SJCRH30 (cell line): ENCODE data around the gene NUDT8. TPM values are rescaled to one million over a fixed set of nuclear protein-coding genes. Genes with fewer than 3 reads are reported as not detected.
A peak's percentile ranks its signal among the peaks of the same experiment; 100 is the strongest.
"Not testable (repeated sequence)": the region's sequence is repeated elsewhere in the genome, so short reads cannot be mapped to it uniquely, and the experiment has no call there.

Experiments used
- DNase-seq, 2 experiments: peaks; one replicate each; pipeline ENCODE4 v3.0.0-alpha.2; 2015 to 2020
- H3K27ac ChIP-seq: fragments of 250-450 bp; sonication (Bioruptor Pico); 2 replicates; pipeline ENCODE4 v1.5.1; 2020; ENCODE audit warnings: mild to moderate bottlenecking, moderate library complexity
- H3K27me3 ChIP-seq: fragments of 250-450 bp; sonication (Bioruptor Pico); 2 replicates; pipeline ENCODE4 v1.5.1; 2020; ENCODE audit warnings: mild to moderate bottlenecking, moderate library complexity
- H3K36me3 ChIP-seq: fragments of 250-450 bp; sonication (Bioruptor Pico); 2 replicates; pipeline ENCODE4 v1.5.1; 2020; ENCODE audit warnings: mild to moderate bottlenecking, moderate library complexity
- H3K4me1 ChIP-seq: fragments of 250-450 bp; sonication (Bioruptor Pico); 2 replicates; pipeline ENCODE4 v1.5.1; 2020; ENCODE audit warnings: mild to moderate bottlenecking, moderate library complexity
- H3K4me3 ChIP-seq: fragments of 250-450 bp; sonication (Bioruptor Pico); 2 replicates; pipeline ENCODE4 v1.5.1; 2020; ENCODE audit warnings: mild to moderate bottlenecking, moderate library complexity
- H3K9me3 ChIP-seq: fragments of 250-450 bp; sonication (Bioruptor Pico); replicated peaks from 2 replicates; pipeline ENCODE4 v1.5.1; 2020; ENCODE audit warnings: mild to moderate bottlenecking, moderate library complexity
- total RNA-seq: library from RNA; depleted of rRNA; stranded (reverse); fragments of >200 nt; shearing (Covaris generic); gene quantifications from 2 replicates; pipeline ENCODE4 v1.2.3, GENCODE V29; 2014

NUDT8 gene
- total RNA-seq, 1 experiment from 2014 or later, result 2.4 TPM

DNA sequence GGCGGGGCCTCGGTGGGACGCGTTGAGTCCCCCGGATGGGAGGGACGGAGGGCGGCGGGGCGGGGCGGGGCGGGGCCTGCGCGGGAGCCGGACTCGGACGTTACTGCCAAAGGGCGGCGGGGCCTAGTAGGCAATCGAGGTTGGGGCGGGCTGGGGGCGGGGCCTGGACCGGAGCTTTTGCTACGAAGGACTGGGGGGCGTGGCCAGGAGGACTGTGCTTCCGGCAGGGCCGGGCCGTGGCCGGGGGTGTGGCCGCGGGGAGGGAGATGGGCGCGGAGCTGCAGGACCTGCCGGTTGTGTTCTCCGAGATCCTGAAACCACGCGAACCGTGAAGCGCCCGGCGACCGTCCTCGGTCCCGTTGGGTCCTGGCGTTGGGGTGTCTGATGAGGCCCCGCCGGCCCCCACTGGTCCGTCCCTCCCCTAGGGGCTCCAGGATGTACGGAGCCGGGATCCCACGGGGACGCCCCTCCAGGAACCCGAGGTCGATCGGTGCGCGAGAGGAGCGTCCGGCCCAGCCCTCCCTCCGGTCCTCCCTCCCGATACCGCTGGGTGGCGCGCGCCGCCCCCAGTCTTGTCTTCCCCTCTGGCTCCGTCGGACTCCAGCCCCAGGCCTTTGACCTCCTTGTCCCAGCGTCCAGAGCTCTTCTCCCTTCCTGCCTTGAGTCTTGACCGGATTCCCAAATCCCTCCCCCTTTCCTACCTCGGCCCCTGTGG is 648 bp upstream of the NUDT8 start:
- DNase-seq, result peak; percentile 98
- peak overlapping the region; percentile 37 for H3K27ac ChIP-seq
- H3K9me3 ChIP-seq, result no peaks in the 10 kb centered on the region
- H3K36me3 ChIP-seq, result no peaks in the 10 kb centered on the region
- peaks cover 5% of the 10 kb centered on the region; the same call in 1 of the 2 replicates for H3K27me3 ChIP-seq
- no peaks in the 10 kb centered on the region for H3K4me1 ChIP-seq
- H3K4me3 ChIP-seq, result peak overlapping the region; percentile 82

- no peaks in the 10 kb centered on the region for H3K27me3 ChIP-seq
- H3K36me3 ChIP-seq, result no peaks in the 10 kb centered on the region
- H3K9me3 ChIP-seq, result no peaks in the 10 kb centered on the region
- no peak overlapping the region for H3K27ac ChIP-seq
- H3K4me1 ChIP-seq, result no peaks in the 10 kb centered on the region
- no peak overlapping the region; the same call in 1 of the 2 replicates for H3K4me3 ChIP-seq
- DNase-seq, result no peak
These were observed 889 bp downstream of the NUDT8 start for GRCh38 chr11:67628710-67629385.

- Histone ChIP-seq H3K36me3 (no peaks in the 10 kb centered on the region), H3K4me1 (no peaks in the 10 kb centered on the region), H3K4me3 (no peak overlapping the region), H3K9me3 (no peaks in the 10 kb centered on the region), H3K27ac (no peak overlapping the region), H3K27me3 (no peaks in the 10 kb centered on the region)
- no peak for DNase-seq
These were observed 1.7 kb downstream of the NUDT8 start for GRCh38 chr11:67627812-67628624.

GRCh38 chr11:67627441-67627811 is 2.3 kb downstream of the NUDT8 start:
- H3K4me1 ChIP-seq, result no peaks in the 10 kb centered on the region
- no peaks in the 10 kb centered on the region for H3K27me3 ChIP-seq
- H3K36me3 ChIP-seq, result no peaks in the 10 kb centered on the region
- no peak for DNase-seq
- no peak overlapping the region for H3K27ac ChIP-seq
- no peaks in the 10 kb centered on the region for H3K9me3 ChIP-seq
- H3K4me3 ChIP-seq, result no peak overlapping the region

DNA sequence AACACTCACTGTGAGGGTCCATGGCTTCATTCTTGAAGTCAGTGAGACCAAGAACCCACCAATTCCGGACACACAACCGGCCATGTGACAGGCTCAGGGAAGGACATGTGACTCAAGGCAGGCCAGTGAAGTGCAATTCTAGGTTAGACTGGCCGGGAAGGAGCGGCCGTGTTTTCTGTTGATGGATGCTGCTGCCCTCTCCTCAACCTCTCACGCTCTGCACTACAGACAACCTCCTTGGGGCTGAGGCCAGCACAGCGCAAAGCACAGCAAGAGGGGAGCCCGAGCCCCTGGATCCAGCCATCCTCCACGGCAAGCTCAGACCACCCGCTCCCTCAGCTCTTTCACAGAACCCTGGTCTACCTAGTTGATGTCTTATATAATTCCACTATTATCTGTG is 2.8 kb downstream of the NUDT8 start:
- H3K4me3 ChIP-seq, result no peak overlapping the region
- no peaks in the 10 kb centered on the region for H3K27me3 ChIP-seq
- no peak overlapping the region for H3K27ac ChIP-seq
- H3K9me3 ChIP-seq, result no peaks in the 10 kb centered on the region
- no peak for DNase-seq
- no peaks in the 10 kb centered on the region for H3K36me3 ChIP-seq
- no peaks in the 10 kb centered on the region for H3K4me1 ChIP-seq

DNA sequence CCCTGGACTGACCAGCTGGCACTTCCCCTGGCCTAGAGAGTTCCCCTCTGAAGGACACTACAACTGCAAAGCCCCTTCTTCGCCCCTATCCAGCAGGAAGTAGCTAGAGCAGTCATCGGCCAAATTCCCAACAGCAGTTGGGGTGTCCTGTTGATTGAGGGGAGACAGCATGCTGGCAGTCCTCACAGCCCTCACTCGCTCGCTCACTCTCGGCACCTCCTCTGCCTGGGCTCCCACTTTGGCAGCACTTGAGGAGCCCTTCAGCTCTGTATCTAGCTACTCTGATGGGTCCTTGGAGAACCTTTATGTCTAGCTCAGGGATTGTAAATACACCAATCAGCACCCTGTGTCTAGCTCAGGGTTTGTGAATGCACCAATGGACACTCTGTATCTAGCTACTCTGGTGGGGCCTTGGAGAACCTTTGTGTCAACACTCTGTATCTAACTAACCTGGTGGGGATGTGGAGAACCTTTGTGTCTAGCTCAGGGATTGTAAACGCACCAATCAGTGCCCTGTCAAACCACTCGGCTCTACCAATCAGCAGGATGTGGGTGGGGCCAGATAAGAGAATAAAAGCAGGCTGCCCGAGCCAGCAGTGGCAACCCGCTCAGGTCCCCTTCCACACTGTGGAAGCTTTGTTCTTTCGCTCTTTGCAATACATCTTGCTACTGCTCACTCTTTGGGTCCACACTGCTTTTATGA is 3.5 kb downstream of the NUDT8 start:
- not testable (repeated sequence) for H3K4me1 ChIP-seq, H3K27me3 ChIP-seq, DNase-seq, H3K27ac ChIP-seq, H3K36me3 ChIP-seq, H3K4me3 ChIP-seq, H3K9me3 ChIP-seq

GRCh38 chr11:67623795-67624194 is 5.9 kb downstream of the NUDT8 start:
- H3K9me3 ChIP-seq, DNase-seq, H3K4me1 ChIP-seq, H3K4me3 ChIP-seq, H3K27me3 ChIP-seq, H3K36me3 ChIP-seq, H3K27ac ChIP-seq: not testable (repeated sequence)

DNA sequence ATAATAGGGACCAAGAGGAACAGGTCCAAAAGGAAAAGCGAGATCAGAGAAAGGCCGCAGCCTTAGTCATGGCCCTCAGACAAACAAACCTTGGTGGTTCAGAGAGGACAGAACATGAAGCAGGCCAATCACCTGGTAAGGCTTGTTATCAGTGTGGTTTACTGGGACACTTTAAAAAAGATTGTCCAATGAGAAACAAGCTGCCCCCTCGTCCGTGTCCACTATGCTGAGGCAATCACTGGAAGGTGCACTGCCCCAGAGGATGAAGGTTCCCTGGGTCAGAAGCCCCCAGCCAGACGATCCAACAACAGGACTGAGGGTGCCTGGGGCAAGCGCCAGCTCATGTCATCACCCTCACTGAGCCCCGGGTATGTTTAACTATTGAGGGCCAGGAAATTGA is 6.8 kb downstream of the NUDT8 start:
- H3K27ac ChIP-seq, H3K4me3 ChIP-seq, H3K4me1 ChIP-seq, DNase-seq, H3K9me3 ChIP-seq, H3K27me3 ChIP-seq, H3K36me3 ChIP-seq: not testable (repeated sequence)

DNA sequence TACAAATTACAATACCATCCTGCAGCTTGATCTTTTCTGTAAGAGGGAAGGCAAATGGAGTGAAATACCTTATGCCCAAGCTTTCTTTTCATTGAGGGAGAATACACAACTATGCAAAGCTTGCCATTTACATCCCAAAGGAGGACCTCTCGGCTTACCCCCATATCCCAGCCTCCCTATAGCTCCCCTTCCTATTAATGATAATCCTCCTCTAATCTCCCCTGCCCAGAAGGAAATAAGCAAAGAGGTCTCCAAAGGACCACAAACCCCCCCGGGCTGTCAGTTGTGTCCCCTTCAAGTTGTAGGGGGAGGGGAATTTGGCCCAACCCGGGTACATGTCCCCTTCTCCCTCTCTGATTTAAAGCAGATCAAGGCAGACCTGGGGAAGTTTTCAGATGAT is 7.8 kb downstream of the NUDT8 start:
- not testable (repeated sequence) for H3K4me1 ChIP-seq, H3K36me3 ChIP-seq, H3K4me3 ChIP-seq, H3K27ac ChIP-seq, H3K9me3 ChIP-seq, H3K27me3 ChIP-seq, DNase-seq

GRCh38 chr11:67620621-67621020 is 9.1 kb downstream of the NUDT8 start:
- DNase-seq, result peak; percentile 53 to 63
- H3K4me3 ChIP-seq, result peak overlapping the region; percentile 52
- H3K27ac ChIP-seq, result not testable (repeated sequence)

DNA sequence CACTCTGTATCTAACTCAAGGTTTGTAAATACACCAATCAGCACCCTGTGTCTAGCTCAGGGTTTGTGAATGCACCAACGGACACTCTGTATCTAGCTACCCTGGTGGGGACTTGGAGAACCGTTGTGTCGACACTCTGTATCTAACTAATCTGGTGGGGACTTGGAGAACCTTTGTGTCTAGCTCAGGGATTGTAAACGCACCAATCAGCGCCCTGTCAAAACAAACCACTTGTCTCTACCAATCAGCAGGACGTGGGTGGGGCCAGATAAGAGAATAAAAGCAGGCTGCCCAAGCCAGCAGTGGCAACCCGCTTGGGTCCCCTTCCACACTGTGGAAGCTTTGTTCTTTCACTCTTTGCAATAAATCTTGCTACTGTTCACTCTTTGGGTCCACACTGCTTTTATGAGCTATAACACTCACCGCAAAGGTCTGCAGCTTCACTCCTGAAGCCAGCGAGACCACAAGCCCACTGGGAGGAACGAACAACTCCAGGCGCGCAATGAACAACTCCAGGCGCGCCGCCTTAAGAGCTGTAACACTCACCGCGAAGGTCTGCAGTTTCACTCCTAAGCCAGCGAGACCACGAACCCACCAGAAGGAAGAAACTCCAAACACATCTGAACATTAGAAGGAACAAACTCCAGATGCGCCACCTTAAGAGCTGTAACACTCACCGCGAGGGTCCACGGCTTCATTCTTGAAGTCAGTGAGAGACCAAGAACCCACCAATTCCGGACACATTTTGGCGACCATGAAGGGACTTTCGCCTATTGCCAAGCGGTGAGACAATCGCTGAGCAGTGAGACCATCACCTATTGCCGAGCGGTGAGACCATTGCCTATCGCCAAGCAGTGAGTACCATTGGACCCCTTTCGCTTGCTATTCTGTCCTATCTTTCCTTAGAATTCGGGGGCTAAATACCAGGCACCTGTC is 9.8 kb downstream of the NUDT8 start:
- H3K4me3 ChIP-seq, result peak overlapping the region; percentile 52
- not testable (repeated sequence) for DNase-seq, H3K27ac ChIP-seq, H3K4me1 ChIP-seq, H3K27me3 ChIP-seq, H3K9me3 ChIP-seq, H3K36me3 ChIP-seq

More at GRCh38 chr11:67620621-67621020, 9.1 kb downstream of the NUDT8 start:
- not testable (repeated sequence) for H3K27me3 ChIP-seq, H3K9me3 ChIP-seq, H3K36me3 ChIP-seq, H3K4me1 ChIP-seq

DNA sequence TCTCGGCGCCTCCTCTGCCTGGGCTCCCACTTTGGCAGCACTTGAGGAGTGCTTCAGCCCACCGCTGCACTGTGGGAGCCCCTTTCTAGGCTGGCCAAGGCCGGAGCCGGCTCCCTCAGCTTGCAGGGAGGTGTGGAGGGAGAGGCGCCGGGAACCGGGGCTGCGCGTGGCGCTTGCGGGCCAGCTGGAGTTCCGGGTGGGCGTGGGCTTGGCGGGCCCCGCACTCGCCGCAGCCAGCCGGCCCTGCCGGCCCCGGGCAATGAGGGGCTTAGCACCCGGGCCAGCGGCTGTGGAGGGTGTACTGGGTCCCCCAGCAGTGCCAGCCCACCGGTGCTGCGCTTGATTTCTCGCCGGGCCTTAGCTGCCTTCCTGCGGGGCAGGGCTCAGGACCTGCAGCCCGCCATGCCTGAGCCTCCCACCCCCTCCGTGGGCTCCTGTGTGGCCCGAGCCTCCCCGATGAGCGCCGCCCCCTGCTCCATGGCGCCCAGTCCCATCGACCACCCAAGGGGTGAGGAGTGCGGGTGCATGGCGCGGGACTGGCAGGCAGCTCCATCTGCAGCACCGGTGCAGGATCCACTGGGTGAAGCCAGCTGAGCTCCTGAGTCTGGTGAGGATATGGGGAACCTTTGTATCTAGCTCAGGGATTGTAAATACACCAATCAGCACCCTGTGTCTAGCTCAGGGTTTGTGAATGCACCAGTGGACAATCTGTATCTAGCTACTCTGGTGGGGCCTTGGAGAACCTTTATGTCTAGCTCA is 10.7 kb downstream of the NUDT8 start:
- not testable (repeated sequence) for H3K4me3 ChIP-seq, DNase-seq, H3K36me3 ChIP-seq, H3K27me3 ChIP-seq, H3K4me1 ChIP-seq, H3K27ac ChIP-seq, H3K9me3 ChIP-seq

DNA sequence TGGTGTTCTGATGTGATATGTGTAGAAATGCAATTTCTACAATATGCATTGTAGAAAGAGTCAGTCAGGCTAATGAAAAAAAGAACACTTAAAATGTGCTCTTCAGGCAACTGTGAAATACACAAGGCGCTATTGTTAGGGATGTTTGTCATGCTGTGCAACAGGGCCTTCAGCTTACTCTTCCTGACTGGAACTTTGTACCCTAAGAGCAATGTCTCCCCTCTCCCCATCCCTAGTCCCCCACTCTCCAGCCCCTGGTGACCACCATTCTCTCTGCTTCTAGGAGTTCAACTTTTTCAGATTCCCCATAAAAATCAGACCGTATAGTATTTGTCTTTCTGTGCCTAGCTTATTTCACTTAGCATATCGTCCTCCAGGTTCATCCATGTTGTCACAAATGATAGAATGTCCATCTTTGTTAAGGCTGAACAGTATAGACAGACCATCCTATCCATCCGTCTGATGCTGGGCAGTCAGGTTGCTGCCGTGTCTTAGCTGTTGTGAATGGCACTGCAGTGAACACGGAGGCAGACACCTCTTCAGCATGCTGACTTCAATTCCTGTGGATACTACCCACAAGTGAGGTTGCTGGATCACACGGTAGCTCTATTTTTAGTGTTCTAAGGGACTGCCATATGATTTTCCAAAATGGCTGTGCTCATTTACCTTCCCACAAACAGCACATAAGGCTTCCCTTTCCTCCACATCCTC is 12.3 kb downstream of the NUDT8 start:
- Histone ChIP-seq H3K36me3 (no peaks in the 10 kb centered on the region), H3K9me3 (no peaks in the 10 kb centered on the region), H3K4me3 (no peak overlapping the region), H3K27me3 (no peaks in the 10 kb centered on the region), H3K4me1 (peaks cover 6% of the 10 kb centered on the region; the same call in 1 of the 2 replicates), H3K27ac (no peak overlapping the region)
- DNase-seq, result no peak
